Measurements from ENCODE around the gene PUS1. TPM values are rescaled to one million over a fixed set of nuclear protein-coding genes. Genes with fewer than 3 reads are reported as not detected.
"Not testable (repeated sequence)": the region's sequence is repeated elsewhere in the genome, so short reads cannot be mapped to it uniquely, and the experiment has no call there.

PUS1 gene
- total RNA-seq, 1 experiment from 2014 or later = 55.1 TPM

- not testable (repeated sequence) for H3K9me3 ChIP-seq, DNase-seq, H3K4me3 ChIP-seq, H3K27me3 ChIP-seq
- peaks cover 34% of the 10 kb centered on the region for H3K36me3 ChIP-seq
These were observed 31.7 kb downstream of the PUS1 start for GRCh38 chr12:131960590-131961325.

DNA sequence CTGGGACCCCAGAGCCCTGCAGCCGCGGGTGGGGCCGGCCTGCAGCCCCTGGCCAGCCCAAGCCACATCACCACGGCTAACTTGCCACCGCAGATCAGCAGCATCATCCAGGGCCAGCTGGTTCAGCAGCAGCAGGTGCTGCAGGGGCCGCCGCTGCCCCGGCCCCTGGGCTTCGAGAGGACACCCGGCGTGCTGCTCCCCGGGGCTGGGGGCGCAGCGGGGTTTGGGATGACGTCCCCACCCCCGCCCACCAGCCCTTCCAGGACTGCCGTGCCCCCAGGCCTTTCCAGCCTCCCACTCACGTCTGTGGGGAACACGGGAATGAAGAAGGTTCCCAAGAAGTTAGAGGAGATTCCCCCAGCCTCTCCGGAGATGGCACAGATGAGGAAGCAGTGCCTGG is 32.3 kb downstream of the PUS1 start:
- H3K9me3 ChIP-seq, H3K4me3 ChIP-seq, DNase-seq, H3K27me3 ChIP-seq: not testable (repeated sequence)
- H3K36me3 ChIP-seq = peaks cover 29% of the 10 kb centered on the region

DNA sequence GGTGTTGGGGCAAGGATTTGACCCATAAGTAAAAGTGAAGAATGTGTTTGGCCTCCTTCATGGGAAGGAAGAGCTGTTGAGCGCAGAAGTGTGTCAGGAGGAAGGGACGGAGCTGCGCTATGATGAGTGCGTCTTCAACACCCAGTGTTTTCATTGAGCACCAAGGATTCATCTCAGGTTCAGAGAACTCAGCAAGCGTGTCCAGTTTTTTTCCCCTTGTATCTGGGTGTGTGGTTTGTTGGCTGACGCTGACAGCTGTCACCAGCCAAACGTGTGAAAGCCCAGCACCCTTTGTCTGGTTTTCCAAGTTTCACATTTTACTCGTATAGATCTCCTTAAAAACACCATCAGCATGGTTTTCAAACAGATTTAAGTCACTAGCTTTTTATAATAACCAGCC is 33.0 kb downstream of the PUS1 start:
- no peak overlapping the region for H3K4me3 ChIP-seq
- H3K27me3 ChIP-seq = no peaks in the 10 kb centered on the region

GRCh38 chr12:131963381-131963780 is 34.3 kb downstream of the PUS1 start:
- no peaks in the 10 kb centered on the region for H3K27me3 ChIP-seq
- H3K4me3 ChIP-seq = no peak overlapping the region
- no peaks in the 10 kb centered on the region for H3K9me3 ChIP-seq
- peaks cover 25% of the 10 kb centered on the region for H3K36me3 ChIP-seq
- DNase-seq = no peak

More for the DNA sequence above, 33.0 kb downstream of the PUS1 start:
- H3K36me3 ChIP-seq = peaks cover 29% of the 10 kb centered on the region
- DNase-seq = no peak
- no peaks in the 10 kb centered on the region for H3K9me3 ChIP-seq

- Histone ChIP-seq H3K36me3 (peaks cover 15% of the 10 kb centered on the region), H3K4me3 (no peak overlapping the region), H3K27me3 (no peaks in the 10 kb centered on the region), H3K9me3 (no peaks in the 10 kb centered on the region)
- no peak for DNase-seq
These were observed 36.0 kb downstream of the PUS1 start for GRCh38 chr12:131965073-131965472.

DNA sequence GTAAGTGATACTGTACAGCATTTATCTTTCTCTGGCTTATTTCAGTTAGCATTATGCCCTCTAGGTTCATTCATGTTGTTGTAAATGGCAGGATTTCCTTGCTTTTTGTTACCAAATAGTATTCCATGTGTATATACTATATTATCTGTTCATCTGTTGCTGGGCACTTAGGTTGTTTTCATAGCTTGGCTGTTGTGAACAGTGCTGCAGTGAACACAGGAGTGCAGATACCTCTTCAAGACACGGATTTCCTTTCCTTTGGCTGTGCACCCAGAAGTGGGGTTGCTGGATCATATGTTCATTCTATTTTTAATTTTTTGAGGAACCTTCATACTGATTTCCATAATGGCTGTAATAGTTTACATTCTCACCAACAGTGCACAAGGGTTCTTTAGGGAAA is 42.1 kb downstream of the PUS1 start:
- Histone ChIP-seq H3K27me3 (no peaks in the 10 kb centered on the region), H3K4me3 (no peak overlapping the region), H3K9me3 (no peaks in the 10 kb centered on the region), H3K36me3 (peaks cover 9% of the 10 kb centered on the region)
- DNase-seq = no peak

- Histone ChIP-seq H3K36me3 (peaks cover 17% of the 10 kb centered on the region), H3K27me3 (no peaks in the 10 kb centered on the region), H3K4me3 (no peak overlapping the region), H3K9me3 (no peaks in the 10 kb centered on the region)
- DNase-seq = no peak
These were observed 46.2 kb downstream of the PUS1 start for GRCh38 chr12:131975228-131975627.

DNA sequence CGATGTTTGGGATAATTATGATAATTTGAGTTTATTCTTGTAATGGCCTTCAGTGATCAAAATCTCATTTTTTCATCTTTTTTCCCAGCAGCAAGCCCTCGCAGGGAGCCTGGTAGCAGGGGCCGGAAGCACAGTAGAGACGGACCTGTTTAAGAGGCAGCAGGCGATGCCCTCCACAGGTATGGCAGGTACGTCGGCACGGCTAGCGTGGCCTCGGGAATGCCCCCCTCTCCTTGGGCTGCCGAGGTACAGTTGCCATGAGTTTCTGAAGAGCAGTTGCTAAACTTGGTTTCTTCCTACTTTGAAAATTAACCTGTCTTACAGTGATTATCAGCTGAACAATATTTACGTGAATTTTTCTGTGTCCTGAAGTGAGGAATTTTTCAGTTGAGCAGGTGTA is 50.5 kb downstream of the PUS1 start:
- Histone ChIP-seq H3K4me3 (no peak overlapping the region), H3K27me3 (no peaks in the 10 kb centered on the region), H3K9me3 (no peaks in the 10 kb centered on the region), H3K36me3 (peaks cover 50% of the 10 kb centered on the region)
- no peak for DNase-seq

DNA sequence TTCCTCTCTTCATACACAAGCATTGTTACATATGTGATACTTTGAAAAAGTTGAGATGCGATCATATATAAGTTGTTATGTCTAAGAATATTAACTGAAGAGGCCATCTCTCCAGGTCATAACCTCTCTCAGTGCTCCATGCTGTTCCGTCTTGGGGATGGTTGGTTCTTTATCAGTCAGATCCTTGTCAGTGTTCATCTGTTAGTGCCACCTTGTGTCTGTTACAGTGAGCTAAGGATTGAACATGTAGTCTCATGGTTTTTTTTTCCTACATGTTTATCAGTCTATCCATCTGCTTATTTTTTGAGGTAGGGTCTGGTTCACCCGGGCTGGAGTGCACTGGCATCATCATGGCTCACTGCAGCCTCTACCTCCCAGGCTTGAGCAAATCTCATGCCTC is 51.2 kb downstream of the PUS1 start:
- H3K4me3 ChIP-seq = no peak overlapping the region
- no peak for DNase-seq
- no peaks in the 10 kb centered on the region for H3K9me3 ChIP-seq
- peaks cover 55% of the 10 kb centered on the region for H3K36me3 ChIP-seq
- no peaks in the 10 kb centered on the region for H3K27me3 ChIP-seq

GRCh38 chr12:131981388-131981787 is 52.3 kb downstream of the PUS1 start:
- Histone ChIP-seq H3K4me3 (no peak overlapping the region), H3K36me3 (peaks cover 66% of the 10 kb centered on the region), H3K27me3 (no peaks in the 10 kb centered on the region), H3K9me3 (no peaks in the 10 kb centered on the region)
- DNase-seq = no peak

DNA sequence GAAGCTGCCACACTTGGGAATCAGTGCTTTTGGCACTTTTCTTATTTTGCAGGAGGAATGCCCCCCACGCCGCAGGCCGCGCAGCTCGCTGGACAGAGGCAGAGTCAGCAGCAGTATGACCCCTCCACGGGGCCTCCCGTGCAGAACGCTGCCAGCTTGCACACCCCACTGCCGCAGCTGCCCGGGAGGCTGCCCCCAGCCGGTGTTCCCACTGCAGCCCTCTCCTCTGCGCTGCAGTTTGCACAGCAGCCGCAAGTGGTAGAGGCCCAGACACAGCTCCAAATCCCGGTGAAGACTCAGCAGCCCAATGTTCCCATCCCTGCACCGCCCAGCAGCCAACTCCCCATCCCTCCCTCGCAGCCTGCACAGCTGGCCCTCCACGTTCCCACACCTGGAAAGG is 53.0 kb downstream of the PUS1 start:
- Histone ChIP-seq H3K9me3 (no peaks in the 10 kb centered on the region), H3K27me3 (no peaks in the 10 kb centered on the region), H3K36me3 (peaks cover 73% of the 10 kb centered on the region), H3K4me3 (no peak overlapping the region)
- DNase-seq = no peak

- no peak overlapping the region for H3K4me3 ChIP-seq
- H3K27me3 ChIP-seq = no peaks in the 10 kb centered on the region
- H3K9me3 ChIP-seq = no peaks in the 10 kb centered on the region
- DNase-seq = no peak
- peaks cover 79% of the 10 kb centered on the region for H3K36me3 ChIP-seq
These were observed 54.0 kb downstream of the PUS1 start for GRCh38 chr12:131983026-131983425.

DNA sequence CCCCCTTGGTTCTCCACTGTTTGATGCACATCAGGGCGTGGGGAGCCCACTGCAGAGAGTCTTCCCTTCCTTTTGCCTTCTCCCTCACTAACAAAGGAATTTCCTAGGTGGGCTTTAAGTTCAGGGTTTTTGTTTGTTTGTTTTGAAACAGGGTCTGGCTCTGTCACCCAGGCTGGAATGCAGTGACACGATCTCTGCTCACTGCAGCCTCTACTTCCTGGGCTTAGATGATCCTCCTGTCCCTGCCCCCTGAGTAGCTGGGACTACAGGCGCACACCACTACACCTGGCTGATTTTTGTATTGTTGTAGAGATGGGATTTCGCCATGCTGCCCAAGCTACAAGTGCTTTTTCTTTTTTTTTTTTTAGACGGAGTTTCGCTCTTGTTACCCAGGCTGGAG is 54.5 kb downstream of the PUS1 start:
- peaks cover 84% of the 10 kb centered on the region for H3K36me3 ChIP-seq
- H3K4me3 ChIP-seq = no peak overlapping the region
- no peaks in the 10 kb centered on the region for H3K9me3 ChIP-seq
- no peaks in the 10 kb centered on the region for H3K27me3 ChIP-seq
- no peak for DNase-seq

- DNase-seq = no peak
- H3K36me3 ChIP-seq = peaks cover 90% of the 10 kb centered on the region
- no peaks in the 10 kb centered on the region for H3K27me3 ChIP-seq
- no peak overlapping the region for H3K4me3 ChIP-seq
- H3K9me3 ChIP-seq = no peaks in the 10 kb centered on the region
These were observed 55.3 kb downstream of the PUS1 start for GRCh38 chr12:131984334-131984733.

GRCh38 chr12:131985510-131985875 is 56.4 kb downstream of the PUS1 start:
- H3K4me3 ChIP-seq = not testable (repeated sequence)

GRCh38 chr12:131986361-131986760 is 57.3 kb downstream of the PUS1 start:
- H3K9me3 ChIP-seq = no peaks in the 10 kb centered on the region
- H3K4me3 ChIP-seq = no peak overlapping the region
- DNase-seq = no peak
- no peaks in the 10 kb centered on the region for H3K27me3 ChIP-seq
- peaks cover 92% of the 10 kb centered on the region for H3K36me3 ChIP-seq

More at GRCh38 chr12:131985510-131985875, 56.4 kb downstream of the PUS1 start:
- H3K36me3 ChIP-seq = peaks cover 93% of the 10 kb centered on the region
- DNase-seq, H3K9me3 ChIP-seq, H3K27me3 ChIP-seq: not testable (repeated sequence)

DNA sequence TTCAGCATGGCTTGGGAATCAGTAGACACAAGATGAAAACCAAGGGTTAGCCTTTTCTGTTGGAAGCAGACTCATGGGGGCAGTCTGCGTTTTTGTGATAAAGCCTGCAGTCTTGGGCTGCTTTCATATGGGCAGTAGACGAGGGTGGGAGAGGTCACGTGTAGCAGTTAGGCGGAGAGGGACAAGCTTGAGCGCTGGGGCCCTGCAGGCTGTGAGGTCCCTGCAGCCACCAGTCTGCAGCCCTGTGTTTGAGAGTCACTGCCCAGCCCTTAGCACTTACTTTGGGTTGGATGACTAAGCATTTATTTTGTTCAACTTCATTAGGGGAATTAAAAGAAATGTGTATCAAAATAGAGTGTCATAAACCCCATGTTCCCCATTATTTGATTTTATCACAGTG is 57.8 kb downstream of the PUS1 start:
- Histone ChIP-seq H3K4me3 (no peak overlapping the region), H3K27me3 (no peaks in the 10 kb centered on the region), H3K36me3 (peaks cover 91% of the 10 kb centered on the region), H3K9me3 (no peaks in the 10 kb centered on the region)
- no peak for DNase-seq

- DNase-seq = no peak
- Histone ChIP-seq H3K9me3 (no peaks in the 10 kb centered on the region), H3K27me3 (no peaks in the 10 kb centered on the region), H3K36me3 (peaks cover 91% of the 10 kb centered on the region), H3K4me3 (no peak overlapping the region)
These were observed 58.5 kb downstream of the PUS1 start for GRCh38 chr12:131987552-131987951.

Measured in MG63 (cell line).